ENCODE results near the gene FXYD3.
A peak's percentile ranks its signal among the peaks of the same experiment; 100 is the strongest.

The FXYD3 gene

GRCh38 chr19:35114353-35115176 lies 1.1 kb upstream of the FXYD3 start:
- peak; percentile 86 for DNase-seq (ENCODE audit: low spot score)
- TF ChIP-seq CTCF (IDR thresholded peaks at IDR 0.05; ENCODE audit: extremely low read depth, missing control alignments): peak; percentile 97

GRCh38 chr19:35116072-35116801 lies 614 bp downstream of the FXYD3 start:
- no peak for TF ChIP-seq CTCF (IDR thresholded peaks at IDR 0.05; ENCODE audit: extremely low read depth, missing control alignments)
- no peak for DNase-seq (ENCODE audit: low spot score)

- DNase-seq (ENCODE audit: low spot score): no peak
- TF ChIP-seq CTCF (IDR thresholded peaks at IDR 0.05; ENCODE audit: extremely low read depth, missing control alignments): no peak
Measured at GRCh38 chr19:35117116-35117515, 1.5 kb downstream of the FXYD3 start.

- no peak for TF ChIP-seq CTCF (IDR thresholded peaks at IDR 0.05; ENCODE audit: extremely low read depth, missing control alignments)
- no peak for DNase-seq (ENCODE audit: low spot score)
Measured at GRCh38 chr19:35117799-35118198, 2.2 kb downstream of the FXYD3 start.

- no peak for TF ChIP-seq CTCF (IDR thresholded peaks at IDR 0.05; ENCODE audit: extremely low read depth, missing control alignments)
- DNase-seq (ENCODE audit: low spot score): no peak
Measured at GRCh38 chr19:35118268-35119020, 2.8 kb downstream of the FXYD3 start.

GRCh38 chr19:35119091-35119490 lies 3.5 kb downstream of the FXYD3 start:
- no peak for DNase-seq (ENCODE audit: low spot score)
- TF ChIP-seq CTCF (IDR thresholded peaks at IDR 0.05; ENCODE audit: extremely low read depth, missing control alignments): no peak
